GM21423 (cell line): ENCODE data around the gene THRSP.
"Not testable (repeated sequence)": the region's sequence is repeated elsewhere in the genome, so short reads cannot be mapped to it uniquely, and the experiment has no call there.

ENCODE experiments used
- ATAC-seq: cut with Tn5 transposase; IDR thresholded peaks from one replicate; pipeline ENCODE4 v1.9.1; 2021; ENCODE audit warnings: mild to moderate bottlenecking, moderate library complexity; ENCODE audit not compliant: unreplicated experiment

The THRSP gene

GRCh38 chr11:78038697-78039313 lies 24.9 kb upstream of the THRSP start:
- ATAC-seq = no peak

GRCh38 chr11:78039391-78039918 lies 24.2 kb upstream of the THRSP start:
- ATAC-seq = no peak

GRCh38 chr11:78039919-78040671 lies 23.6 kb upstream of the THRSP start:
- no peak for ATAC-seq

- no peak for ATAC-seq
Measured at GRCh38 chr11:78040691-78041379, 22.8 kb upstream of the THRSP start.

- ATAC-seq = not testable (repeated sequence)
Measured at GRCh38 chr11:78041380-78041719, 22.3 kb upstream of the THRSP start.

GRCh38 chr11:78041843-78042440 lies 21.7 kb upstream of the THRSP start:
- ATAC-seq = no peak

- ATAC-seq = no peak
Measured at GRCh38 chr11:78044706-78045105, 19.0 kb upstream of the THRSP start.

- ATAC-seq = peak; percentile 65
Measured at GRCh38 chr11:78045851-78046485, 17.7 kb upstream of the THRSP start.

- no peak for ATAC-seq
Measured at GRCh38 chr11:78046486-78046854, 17.2 kb upstream of the THRSP start.

- no peak for ATAC-seq
Measured at GRCh38 chr11:78048561-78048960, 15.1 kb upstream of the THRSP start.

- ATAC-seq = no peak
Measured at GRCh38 chr11:78049348-78049747, 14.3 kb upstream of the THRSP start.

- no peak for ATAC-seq
Measured at GRCh38 chr11:78050964-78051831, 12.5 kb upstream of the THRSP start.

- no peak for ATAC-seq
Measured at GRCh38 chr11:78054971-78055370, 8.7 kb upstream of the THRSP start.

GRCh38 chr11:78056093-78056492 lies 7.6 kb upstream of the THRSP start:
- ATAC-seq = no peak

- ATAC-seq = no peak
Measured at GRCh38 chr11:78057462-78058055, 6.1 kb upstream of the THRSP start.

- ATAC-seq = not testable (repeated sequence)
Measured at GRCh38 chr11:78059749-78060328, 3.8 kb upstream of the THRSP start.

GRCh38 chr11:78060533-78060932 lies 3.1 kb upstream of the THRSP start:
- no peak for ATAC-seq

GRCh38 chr11:78061088-78061920 lies 2.4 kb upstream of the THRSP start:
- ATAC-seq = no peak
